Skeletal muscle tissue (tissue), 4 donors: Measurements from ENCODE around the gene PLCB4. TPM values are rescaled to one million over a fixed set of nuclear protein-coding genes. Genes with fewer than 3 reads are reported as not detected.
"Not testable (repeated sequence)": the region's sequence is repeated elsewhere in the genome, so short reads cannot be mapped to it uniquely, and the experiment has no call there.

Experiments
- H3K27ac ChIP-seq: one replicate; pipeline ENCODE4 v1.7.0; 2013; ENCODE audit warnings: mild to moderate bottlenecking, low read depth, low read length, inconsistent platforms
- H3K27me3 ChIP-seq, 3 donors: one replicate each; pipeline ENCODE4 v1.7.0; 2013; ENCODE audit warnings: low read length in 3 of 3; ENCODE audit not compliant: control insufficient read depth in 3 of 3, insufficient read depth in 3 of 3
- H3K36me3 ChIP-seq, 3 donors: one replicate each; pipeline ENCODE4 v1.7.0; 2013; ENCODE audit warnings: low read length in 3 of 3; ENCODE audit not compliant: control insufficient read depth in 3 of 3, insufficient read depth in 3 of 3
- H3K4me1 ChIP-seq, 3 donors: one replicate each; pipeline ENCODE4 v1.7.0; 2013; ENCODE audit warnings: low read length in 3 of 3, mild to moderate bottlenecking in 3 of 3; ENCODE audit not compliant: control insufficient read depth in 3 of 3, insufficient read depth in 3 of 3
- H3K4me3 ChIP-seq, 3 donors: one replicate each; pipeline ENCODE4 v1.7.0; 2013; ENCODE audit warnings: low read length in 3 of 3
- H3K9ac ChIP-seq, 3 donors: one replicate each; pipeline ENCODE4 v1.7.0; 2013; ENCODE audit warnings: low read length in 3 of 3, mild to moderate bottlenecking in 3 of 3, moderate library complexity in 2 of 3, low read depth in 1 of 3
- H3K9me3 ChIP-seq, 3 donors: one replicate each; pipeline ENCODE4 v1.7.0; 2013; ENCODE audit warnings: low read length in 3 of 3; ENCODE audit not compliant: control insufficient read depth in 3 of 3
- total RNA-seq: library from RNA; depleted of rRNA; stranded (reverse); fragments of >200 nt; gene quantifications from one replicate; pipeline ENCODE4 v1.2.3, GENCODE V29; 2014
- donor health status: Osteomylitis.

PLCB4 gene
- total RNA-seq, 1 donor from 2014 or later, result 6.3 TPM

- H3K4me3 ChIP-seq, result no peak overlapping the region
- no peaks in the 10 kb centered on the region for H3K36me3 ChIP-seq
- H3K9me3 ChIP-seq, result no peaks in the 10 kb centered on the region
- no peaks in the 10 kb centered on the region for H3K27me3 ChIP-seq
- no peak overlapping the region for H3K27ac ChIP-seq
- H3K9ac ChIP-seq, result no peak overlapping the region
- peaks cover 0 to 3% (median 0%) of the 10 kb centered on the region in 3 donors for H3K4me1 ChIP-seq
Measured at GRCh38 chr20:9144643-9145042, 75.8 kb downstream of the PLCB4 start.

DNA sequence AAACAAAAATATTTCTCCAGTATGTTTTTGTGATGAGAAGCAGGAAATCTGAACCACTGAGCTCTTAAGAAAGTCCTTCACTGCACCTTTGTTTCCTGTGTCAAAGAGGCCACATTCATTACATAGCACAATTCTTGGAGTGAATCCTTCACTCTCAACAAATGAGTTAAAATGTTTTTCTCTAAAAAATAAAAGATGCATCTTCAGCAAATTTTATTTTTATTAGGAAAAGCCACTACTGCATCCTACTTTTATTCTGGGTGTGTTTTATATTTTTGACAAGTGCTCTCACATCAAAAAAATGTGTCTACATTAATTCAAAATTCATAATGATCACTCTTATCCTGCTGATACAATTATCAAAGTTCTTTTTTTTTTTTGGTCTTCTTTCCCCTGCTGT, 76.3 kb downstream of the PLCB4 start:
- H3K4me1 ChIP-seq, result peaks cover 0 to 3% (median 0%) of the 10 kb centered on the region in 3 donors
- no peak overlapping the region for H3K9ac ChIP-seq
- H3K4me3 ChIP-seq, result no peak overlapping the region
- no peaks in the 10 kb centered on the region for H3K27me3 ChIP-seq
- no peaks in the 10 kb centered on the region for H3K36me3 ChIP-seq
- H3K27ac ChIP-seq, result no peak overlapping the region
- H3K9me3 ChIP-seq, result no peaks in the 10 kb centered on the region

DNA sequence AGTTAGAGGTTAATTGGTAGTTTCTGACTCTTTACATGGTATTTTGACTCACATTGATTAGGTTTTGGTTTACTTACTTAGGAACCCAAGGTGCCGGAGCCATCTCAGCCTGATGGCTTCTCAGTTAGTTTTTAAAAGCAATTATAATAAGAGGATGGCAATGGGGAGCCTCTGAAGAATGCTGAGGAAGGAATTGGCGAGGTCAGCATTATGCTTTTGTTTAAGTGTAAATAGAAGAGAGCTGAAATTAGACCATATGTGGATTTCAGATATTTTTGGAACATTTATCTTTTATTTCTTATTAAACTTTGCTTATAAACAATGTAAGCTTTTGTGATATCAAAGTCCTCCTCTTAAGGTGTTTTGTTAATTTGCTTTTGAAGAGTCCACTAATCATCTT, 77.8 kb downstream of the PLCB4 start:
- Histone ChIP-seq H3K9me3 (no peaks in the 10 kb centered on the region), H3K9ac (no peak overlapping the region), H3K27ac (no peak overlapping the region), H3K36me3 (no peaks in the 10 kb centered on the region), H3K4me3 (no peak overlapping the region), H3K4me1 (peaks cover 0 to 3% (median 0%) of the 10 kb centered on the region in 3 donors), H3K27me3 (no peaks in the 10 kb centered on the region)

DNA sequence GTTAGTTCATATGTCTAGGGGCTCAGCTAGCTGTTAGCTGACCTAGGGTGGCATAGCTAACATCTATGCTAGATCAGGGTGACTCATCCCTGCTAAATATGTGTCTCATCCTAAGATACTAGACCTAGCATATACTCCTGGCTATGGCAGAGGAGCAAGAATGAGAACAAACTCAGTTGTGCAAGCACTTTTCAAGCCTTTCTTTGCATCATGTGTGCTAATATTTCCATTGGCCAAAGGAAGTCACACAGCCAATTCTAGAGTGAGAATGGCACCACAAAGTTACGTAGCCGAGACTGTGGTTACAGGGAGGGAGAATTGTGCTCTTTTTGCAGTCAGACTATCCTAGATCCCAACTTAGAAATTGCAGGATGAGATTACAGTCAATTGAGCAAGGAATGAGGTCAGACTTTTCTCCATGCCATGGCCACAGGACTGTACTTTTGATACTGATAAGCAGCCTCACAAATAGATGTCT, 78.7 kb downstream of the PLCB4 start:
- Histone ChIP-seq H3K27ac (no peak overlapping the region), H3K9me3 (no peaks in the 10 kb centered on the region), H3K27me3 (no peaks in the 10 kb centered on the region), H3K36me3 (no peaks in the 10 kb centered on the region), H3K4me1 (peaks cover 0 to 3% (median 0%) of the 10 kb centered on the region in 3 donors), H3K4me3 (no peak overlapping the region), H3K9ac (no peak overlapping the region)

DNA sequence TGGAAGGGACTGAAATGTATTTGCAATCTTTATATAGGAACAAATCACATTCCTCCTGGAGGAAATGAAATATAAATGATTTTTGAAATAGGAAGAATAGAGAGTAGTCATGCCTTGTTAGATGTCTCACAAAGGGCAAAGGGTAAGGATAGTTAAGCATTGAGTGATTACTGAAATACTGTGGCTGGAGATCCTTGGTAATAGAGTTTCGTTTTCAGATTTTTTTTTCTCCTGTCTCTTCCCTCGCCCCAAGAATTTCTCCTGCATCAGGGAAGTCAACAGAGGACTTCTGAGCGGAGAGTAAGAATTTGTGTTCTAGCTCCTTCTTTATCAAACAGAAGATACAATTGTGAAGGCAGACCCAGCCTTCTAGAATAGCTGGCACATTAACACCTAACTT, 79.4 kb downstream of the PLCB4 start:
- no peaks in the 10 kb centered on the region for H3K36me3 ChIP-seq
- no peak overlapping the region for H3K9ac ChIP-seq
- no peaks in the 10 kb centered on the region for H3K27me3 ChIP-seq
- no peak overlapping the region for H3K27ac ChIP-seq
- no peak overlapping the region for H3K4me3 ChIP-seq
- peaks cover 0 to 3% (median 0%) of the 10 kb centered on the region in 3 donors for H3K4me1 ChIP-seq
- H3K9me3 ChIP-seq, result no peaks in the 10 kb centered on the region

GRCh38 chr20:9149087-9149486, 80.2 kb downstream of the PLCB4 start:
- Histone ChIP-seq H3K4me3 (no peak overlapping the region), H3K27me3 (no peaks in the 10 kb centered on the region), H3K9ac (no peak overlapping the region), H3K27ac (no peak overlapping the region), H3K4me1 (no peaks in the 10 kb centered on the region), H3K9me3 (no peaks in the 10 kb centered on the region), H3K36me3 (no peaks in the 10 kb centered on the region)

- Histone ChIP-seq H3K36me3 (no peaks in the 10 kb centered on the region), H3K9me3 (no peaks in the 10 kb centered on the region), H3K4me1 (no peaks in the 10 kb centered on the region), H3K4me3 (no peak overlapping the region), H3K27ac (no peak overlapping the region), H3K27me3 (no peaks in the 10 kb centered on the region), H3K9ac (no peak overlapping the region)
Measured at GRCh38 chr20:9149796-9150195, 80.9 kb downstream of the PLCB4 start.

DNA sequence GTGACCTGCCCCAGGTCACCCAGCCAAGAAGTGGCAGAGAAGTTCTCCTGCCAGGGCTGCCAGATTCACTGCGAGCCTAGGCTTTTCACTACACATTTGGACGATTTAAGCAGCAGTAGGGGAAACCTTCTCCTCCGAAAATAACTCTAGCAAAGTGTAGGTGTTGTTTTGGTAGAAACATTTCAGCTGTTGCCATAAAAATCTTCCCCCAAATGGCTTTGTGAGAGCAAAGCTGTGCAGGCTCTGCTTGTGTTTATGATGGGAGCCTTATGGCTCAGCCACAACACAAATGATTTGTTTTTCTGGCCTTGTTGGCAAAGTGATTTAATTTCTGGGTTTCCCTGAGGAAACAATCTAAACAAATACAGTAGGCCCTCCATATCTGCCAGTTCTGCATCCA, 81.8 kb downstream of the PLCB4 start:
- H3K9ac ChIP-seq, result no peak overlapping the region
- H3K4me1 ChIP-seq, result no peaks in the 10 kb centered on the region
- H3K4me3 ChIP-seq, result no peak overlapping the region
- H3K36me3 ChIP-seq, result no peaks in the 10 kb centered on the region
- no peaks in the 10 kb centered on the region for H3K27me3 ChIP-seq
- H3K9me3 ChIP-seq, result no peaks in the 10 kb centered on the region
- no peak overlapping the region for H3K27ac ChIP-seq

DNA sequence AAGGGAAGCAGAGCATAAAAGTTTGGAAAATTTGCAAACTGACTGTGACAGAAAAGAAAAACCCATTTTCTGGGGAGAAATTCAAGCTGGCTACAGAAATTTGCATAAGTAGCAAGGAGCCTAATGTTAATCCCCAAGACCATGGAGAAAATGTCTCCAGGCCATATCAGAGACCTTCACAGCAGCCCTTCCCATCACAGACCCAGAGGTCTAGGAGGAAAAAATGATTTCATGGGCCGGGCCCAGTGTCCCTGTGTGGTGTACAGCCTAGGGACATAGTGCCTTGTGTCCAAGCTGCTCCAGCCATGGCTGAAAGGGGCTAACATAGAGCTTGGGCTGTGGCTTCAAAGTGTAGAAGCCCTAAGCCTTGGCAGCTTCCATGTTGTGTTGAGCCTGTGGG, 83.3 kb downstream of the PLCB4 start:
- H3K4me3 ChIP-seq, H3K36me3 ChIP-seq, H3K9me3 ChIP-seq, H3K9ac ChIP-seq, H3K27me3 ChIP-seq, H3K4me1 ChIP-seq, H3K27ac ChIP-seq: not testable (repeated sequence)

DNA sequence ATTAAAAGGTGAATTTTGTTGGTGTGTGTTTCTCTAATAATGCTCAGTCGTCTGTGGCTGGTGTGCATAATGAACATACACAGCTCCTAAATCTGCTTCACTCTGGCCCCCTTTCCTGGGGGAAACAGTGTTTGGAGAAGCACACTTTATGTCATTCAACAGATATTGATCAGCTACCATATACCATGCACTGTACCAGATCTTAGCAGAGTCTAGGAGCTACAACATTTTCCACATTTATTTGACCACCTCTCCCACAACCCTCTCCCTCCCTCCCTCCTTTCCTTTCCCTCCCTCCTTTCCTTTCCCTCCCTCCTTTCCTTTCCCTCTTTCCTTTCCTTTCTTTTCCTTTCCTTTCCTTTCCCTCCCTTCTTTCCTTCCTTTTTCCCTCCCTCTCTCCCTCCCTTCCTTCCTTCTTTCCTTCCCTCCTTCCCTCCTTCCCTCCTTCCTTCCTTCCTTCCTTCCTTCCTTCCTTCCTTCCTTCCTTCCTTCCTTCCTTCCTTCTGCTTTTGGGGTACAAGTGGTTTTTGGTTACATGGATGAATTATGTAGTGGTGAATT, 85.7 kb downstream of the PLCB4 start:
- H3K27ac ChIP-seq, result no peak overlapping the region
- H3K9ac ChIP-seq, result no peak overlapping the region
- no peaks in the 10 kb centered on the region for H3K27me3 ChIP-seq
- no peaks in the 10 kb centered on the region for H3K36me3 ChIP-seq
- H3K9me3 ChIP-seq, result no peaks in the 10 kb centered on the region
- no peaks in the 10 kb centered on the region for H3K4me1 ChIP-seq
- no peak overlapping the region for H3K4me3 ChIP-seq
